ENCODE results near the gene COL9A3. TPM values are rescaled to one million over a fixed set of nuclear protein-coding genes. Genes with fewer than 3 reads are reported as not detected.

Gene COL9A3
- total and polyA plus RNA-seq, 2 donors, result 4.1 to 7.0 TPM

- 98% methylated on average over 32 of the region's 32 CpGs for WGBS
- DNase-seq (ENCODE audit: low read depth in 6 of 9, low spot score in 9 of 9), result no peak
- H3K36me3 ChIP-seq (ENCODE audit: control insufficient read depth in 2 of 2, insufficient read depth in 2 of 2, low read length in 1 of 2), result no peaks in the 10 kb centered on the region
- peaks cover 7 to 26% of the 10 kb centered on the region in 2 donors for H3K4me1 ChIP-seq (ENCODE audit: control insufficient read depth in 2 of 2, insufficient read depth in 2 of 2, low read length in 2 of 2)
- H3K4me3 ChIP-seq (ENCODE audit: low read length in 2 of 2), result no peak overlapping the region
- no peaks in the 10 kb centered on the region for H3K27me3 ChIP-seq (ENCODE audit: control insufficient read depth in 2 of 2, insufficient read depth in 1 of 2, low read length in 1 of 2)
- H3K9me3 ChIP-seq (ENCODE audit: control insufficient read depth in 2 of 2, insufficient read depth in 1 of 2, low read length in 1 of 2), result no peaks in the 10 kb centered on the region
- H3K27ac ChIP-seq (ENCODE audit: low read depth in 1 of 2, low read length in 1 of 2), result no peak overlapping the region
Measured at GRCh38 chr20:62829231-62830230, 12.7 kb downstream of the COL9A3 start.

DNA sequence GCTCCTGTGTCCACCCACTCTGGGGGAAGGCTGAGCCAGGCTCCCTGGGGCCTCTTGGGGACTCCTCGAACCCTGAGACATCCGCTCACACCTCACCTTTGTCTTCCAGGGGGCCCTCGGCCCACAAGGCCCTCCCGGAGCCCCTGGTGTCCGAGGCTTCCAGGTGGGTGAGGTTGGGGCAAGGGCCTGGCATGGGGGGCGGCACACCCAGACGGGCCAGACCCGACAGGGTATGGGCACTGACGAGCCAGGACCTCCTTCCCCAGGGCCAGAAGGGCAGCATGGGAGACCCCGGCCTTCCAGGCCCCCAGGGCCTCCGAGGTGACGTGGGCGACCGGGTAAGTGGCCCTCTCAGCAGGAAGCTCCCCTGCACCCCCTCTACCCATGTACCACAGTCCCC lies 13.4 kb downstream of the COL9A3 start:
- peaks cover 5 to 21% of the 10 kb centered on the region in 2 donors for H3K4me1 ChIP-seq (ENCODE audit: control insufficient read depth in 2 of 2, insufficient read depth in 2 of 2, low read length in 2 of 2)
- no peak overlapping the region for H3K27ac ChIP-seq (ENCODE audit: low read depth in 1 of 2, low read length in 1 of 2)
- H3K36me3 ChIP-seq (ENCODE audit: control insufficient read depth in 2 of 2, insufficient read depth in 2 of 2, low read length in 1 of 2), result no peaks in the 10 kb centered on the region
- no peaks in the 10 kb centered on the region for H3K9me3 ChIP-seq (ENCODE audit: control insufficient read depth in 2 of 2, insufficient read depth in 1 of 2, low read length in 1 of 2)
- DNase-seq (ENCODE audit: low read depth in 6 of 9, low spot score in 9 of 9), result no peak
- 97% methylated on average over 14 of the region's 14 CpGs for WGBS
- H3K4me3 ChIP-seq (ENCODE audit: low read length in 2 of 2), result no peak overlapping the region
- H3K27me3 ChIP-seq (ENCODE audit: control insufficient read depth in 2 of 2, insufficient read depth in 1 of 2, low read length in 1 of 2), result no peaks in the 10 kb centered on the region

- peaks cover 0 to 16% of the 10 kb centered on the region in 2 donors for H3K4me1 ChIP-seq (ENCODE audit: control insufficient read depth in 2 of 2, insufficient read depth in 2 of 2, low read length in 2 of 2)
- no peak for DNase-seq (ENCODE audit: low read depth in 6 of 9, low spot score in 9 of 9)
- peaks cover 0 to 2% of the 10 kb centered on the region in 2 donors for H3K27me3 ChIP-seq (ENCODE audit: control insufficient read depth in 2 of 2, insufficient read depth in 1 of 2, low read length in 1 of 2)
- no peaks in the 10 kb centered on the region for H3K9me3 ChIP-seq (ENCODE audit: control insufficient read depth in 2 of 2, insufficient read depth in 1 of 2, low read length in 1 of 2)
- H3K27ac ChIP-seq (ENCODE audit: low read depth in 1 of 2, low read length in 1 of 2), result no peak overlapping the region
- no peak overlapping the region for H3K4me3 ChIP-seq (ENCODE audit: low read length in 2 of 2)
- 98% methylated on average over 22 of the region's 22 CpGs for WGBS
- H3K36me3 ChIP-seq (ENCODE audit: control insufficient read depth in 2 of 2, insufficient read depth in 2 of 2, low read length in 1 of 2), result no peaks in the 10 kb centered on the region
Measured at GRCh38 chr20:62830821-62831220, 14.0 kb downstream of the COL9A3 start.

DNA sequence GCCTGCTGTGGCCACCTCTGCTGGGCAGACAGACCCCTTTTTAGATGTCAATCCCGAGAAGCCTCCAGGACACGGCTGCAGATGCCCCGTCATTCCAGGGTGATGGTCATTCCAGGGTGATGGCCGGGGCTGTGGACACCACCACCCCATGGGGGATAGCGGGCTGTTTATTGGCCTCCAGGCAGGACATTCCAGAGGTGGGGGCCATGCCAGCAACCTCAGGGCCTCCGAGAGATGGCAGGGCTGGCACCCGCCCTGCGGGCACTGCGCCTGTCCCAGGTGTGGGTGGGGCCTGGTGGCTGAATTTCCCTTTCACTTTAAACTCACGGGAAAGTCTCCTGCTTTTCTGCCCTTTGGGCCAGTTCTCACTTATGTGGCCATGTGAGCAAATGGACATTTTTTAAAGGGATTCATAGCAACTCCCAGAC lies 14.5 kb downstream of the COL9A3 start:
- H3K36me3 ChIP-seq (ENCODE audit: control insufficient read depth in 2 of 2, insufficient read depth in 2 of 2, low read length in 1 of 2), result no peaks in the 10 kb centered on the region
- H3K27me3 ChIP-seq (ENCODE audit: control insufficient read depth in 2 of 2, insufficient read depth in 1 of 2, low read length in 1 of 2), result peaks cover 0 to 7% of the 10 kb centered on the region in 2 donors
- H3K27ac ChIP-seq (ENCODE audit: low read depth in 1 of 2, low read length in 1 of 2), result no peak overlapping the region
- 99% methylated on average over 10 of the region's 10 CpGs for WGBS
- DNase-seq (ENCODE audit: low read depth in 6 of 9, low spot score in 9 of 9), result no peak
- no peaks in the 10 kb centered on the region for H3K9me3 ChIP-seq (ENCODE audit: control insufficient read depth in 2 of 2, insufficient read depth in 1 of 2, low read length in 1 of 2)
- peaks cover 0 to 20% of the 10 kb centered on the region in 2 donors for H3K4me1 ChIP-seq (ENCODE audit: control insufficient read depth in 2 of 2, insufficient read depth in 2 of 2, low read length in 2 of 2)
- no peak overlapping the region for H3K4me3 ChIP-seq (ENCODE audit: low read length in 2 of 2)

GRCh38 chr20:62831854-62832211 lies 15.0 kb downstream of the COL9A3 start:
- Histone ChIP-seq H3K27me3 (ENCODE audit: control insufficient read depth in 2 of 2, insufficient read depth in 1 of 2, low read length in 1 of 2) (peaks cover 0 to 11% of the 10 kb centered on the region in 2 donors), H3K27ac (ENCODE audit: low read depth in 1 of 2, low read length in 1 of 2) (no peak overlapping the region), H3K9me3 (ENCODE audit: control insufficient read depth in 2 of 2, insufficient read depth in 1 of 2, low read length in 1 of 2) (no peaks in the 10 kb centered on the region), H3K4me1 (ENCODE audit: control insufficient read depth in 2 of 2, insufficient read depth in 2 of 2, low read length in 2 of 2) (peaks cover 0 to 23% of the 10 kb centered on the region in 2 donors), H3K36me3 (ENCODE audit: control insufficient read depth in 2 of 2, insufficient read depth in 2 of 2, low read length in 1 of 2) (no peaks in the 10 kb centered on the region), H3K4me3 (ENCODE audit: low read length in 2 of 2) (no peak overlapping the region)
- WGBS, result 95% methylated on average over 10 of the region's 10 CpGs
- no peak for DNase-seq (ENCODE audit: low read depth in 6 of 9, low spot score in 9 of 9)

DNA sequence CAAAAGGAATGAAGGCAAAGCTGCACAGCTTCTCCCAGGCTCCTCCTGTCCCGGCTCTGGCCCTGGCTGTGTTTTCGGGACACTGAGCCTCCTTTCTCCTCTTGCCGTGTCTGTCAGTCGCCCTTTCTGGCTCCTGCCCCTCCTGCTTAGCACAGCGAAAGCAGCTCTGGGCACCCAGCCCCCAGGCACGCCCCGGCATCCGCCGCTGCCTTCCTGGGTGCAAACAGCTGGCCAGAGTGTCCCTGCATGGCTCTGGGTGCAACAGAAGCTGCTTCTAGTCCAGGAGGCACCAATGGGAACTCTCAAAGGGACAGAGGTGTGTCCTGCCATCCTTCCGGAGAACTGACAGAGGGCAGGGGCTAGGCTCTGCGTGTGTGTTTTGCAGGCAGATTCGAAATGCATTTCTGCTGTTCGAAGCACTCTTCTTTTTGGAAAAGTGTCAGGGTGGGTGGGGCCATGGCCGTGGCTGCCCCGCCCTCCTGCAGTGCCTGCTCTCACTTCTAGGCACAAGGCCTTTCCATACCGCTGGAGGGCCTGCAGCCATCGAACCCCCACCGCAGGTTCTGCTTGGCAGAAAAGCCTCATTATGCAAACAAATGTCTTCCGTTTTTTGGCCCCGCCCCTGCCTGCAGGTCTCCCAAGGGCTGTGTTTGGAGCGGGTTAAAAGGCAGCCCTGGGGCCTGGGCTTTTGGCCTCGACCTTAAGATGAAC lies 15.5 kb downstream of the COL9A3 start:
- DNase-seq (ENCODE audit: low read depth in 6 of 9, low spot score in 9 of 9), result peak in 3 of 9 donors; percentile 25 to 69 (median 28)

DNA sequence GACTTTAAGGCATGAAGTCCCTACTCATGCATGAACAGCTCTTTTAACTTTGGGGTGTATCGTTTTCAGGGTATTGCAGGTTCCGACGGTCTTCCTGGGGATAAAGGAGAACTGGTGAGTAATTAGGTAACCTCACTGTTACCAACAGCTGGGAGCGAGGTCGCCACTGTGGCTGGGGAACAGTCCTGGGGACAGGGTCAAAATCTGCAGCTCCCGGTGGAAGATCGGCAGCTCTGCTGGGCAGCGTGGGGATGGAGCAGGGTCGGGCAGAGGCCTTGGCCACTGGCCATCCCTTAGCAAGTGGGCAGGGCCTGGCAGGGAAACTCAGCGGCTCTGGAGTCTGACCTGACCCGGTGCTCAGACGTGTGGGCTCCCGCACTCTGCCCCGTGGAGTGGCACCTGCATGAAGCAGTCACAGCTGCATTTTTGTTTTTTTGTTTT lies 16.1 kb downstream of the COL9A3 start:
- 82% methylated on average over 14 of the region's 14 CpGs for WGBS
- Histone ChIP-seq H3K27ac (ENCODE audit: low read depth in 1 of 2, low read length in 1 of 2) (no peak overlapping the region), H3K9me3 (ENCODE audit: control insufficient read depth in 2 of 2, insufficient read depth in 1 of 2, low read length in 1 of 2) (no peaks in the 10 kb centered on the region), H3K4me1 (ENCODE audit: control insufficient read depth in 2 of 2, insufficient read depth in 2 of 2, low read length in 2 of 2) (peaks cover 0 to 23% of the 10 kb centered on the region in 2 donors), H3K27me3 (ENCODE audit: control insufficient read depth in 2 of 2, insufficient read depth in 1 of 2, low read length in 1 of 2) (peaks cover 0 to 11% of the 10 kb centered on the region in 2 donors), H3K4me3 (ENCODE audit: low read length in 2 of 2) (no peak overlapping the region), H3K36me3 (ENCODE audit: control insufficient read depth in 2 of 2, insufficient read depth in 2 of 2, low read length in 1 of 2) (no peaks in the 10 kb centered on the region)
- DNase-seq (ENCODE audit: low read depth in 6 of 9, low spot score in 9 of 9), result no peak

More for the DNA sequence above, 15.5 kb downstream of the COL9A3 start:
- Histone ChIP-seq H3K27ac (ENCODE audit: low read depth in 1 of 2, low read length in 1 of 2) (peak overlapping the region in 1 of 2 donors; percentile 20), H3K36me3 (ENCODE audit: control insufficient read depth in 2 of 2, insufficient read depth in 2 of 2, low read length in 1 of 2) (no peaks in the 10 kb centered on the region), H3K27me3 (ENCODE audit: control insufficient read depth in 2 of 2, insufficient read depth in 1 of 2, low read length in 1 of 2) (peaks cover 0 to 11% of the 10 kb centered on the region in 2 donors), H3K4me1 (ENCODE audit: control insufficient read depth in 2 of 2, insufficient read depth in 2 of 2, low read length in 2 of 2) (peaks cover 0 to 23% of the 10 kb centered on the region in 2 donors), H3K9me3 (ENCODE audit: control insufficient read depth in 2 of 2, insufficient read depth in 1 of 2, low read length in 1 of 2) (no peaks in the 10 kb centered on the region), H3K4me3 (ENCODE audit: low read length in 2 of 2) (no peak overlapping the region)
- whole genome bisulfite sequencing, result 59% methylated on average over 22 of the region's 22 CpGs

DNA sequence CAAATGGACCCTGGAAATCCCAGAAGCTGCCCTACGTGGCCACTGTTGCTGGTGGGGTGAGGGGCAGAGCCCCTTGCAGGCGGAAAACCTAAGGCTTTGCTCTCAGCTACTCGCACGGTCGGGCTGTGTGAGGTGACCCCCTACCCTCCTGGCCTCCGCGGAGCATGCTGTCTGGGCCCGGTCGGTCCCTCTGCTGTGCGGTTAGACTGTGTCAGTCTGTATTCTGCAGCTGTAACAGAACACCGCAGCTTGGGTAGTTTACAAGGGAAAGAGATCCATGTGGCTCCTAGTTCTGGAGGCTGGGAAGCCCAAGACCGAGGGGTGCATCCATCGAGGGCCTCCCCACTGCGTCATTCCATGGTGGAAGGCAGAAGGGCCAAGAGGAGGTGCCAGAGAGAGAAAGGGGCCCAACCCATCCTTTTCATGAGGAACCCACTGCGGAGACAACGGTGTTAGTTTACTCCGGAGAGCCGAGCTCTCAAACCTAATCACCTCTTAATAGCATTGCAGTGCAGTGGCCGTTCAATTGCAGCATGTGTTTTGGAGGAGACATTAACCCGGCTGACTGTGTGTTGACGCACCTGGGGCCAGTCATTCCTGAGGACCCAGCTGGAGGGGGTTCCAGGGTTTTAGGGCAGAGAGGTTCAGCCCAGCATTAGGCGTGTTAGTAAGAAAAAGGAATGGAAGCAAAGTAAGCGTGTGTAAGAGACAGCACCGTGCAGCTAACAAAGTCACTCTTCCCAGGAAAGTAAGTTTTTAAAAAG lies 18.3 kb downstream of the COL9A3 start:
- WGBS, result 96% methylated on average over 24 of the region's 24 CpGs
- no peak overlapping the region for H3K4me3 ChIP-seq (ENCODE audit: low read length in 2 of 2)
- H3K27me3 ChIP-seq (ENCODE audit: control insufficient read depth in 2 of 2, insufficient read depth in 1 of 2, low read length in 1 of 2), result peaks cover 0 to 11% of the 10 kb centered on the region in 2 donors
- no peaks in the 10 kb centered on the region for H3K9me3 ChIP-seq (ENCODE audit: control insufficient read depth in 2 of 2, insufficient read depth in 1 of 2, low read length in 1 of 2)
- no peaks in the 10 kb centered on the region for H3K36me3 ChIP-seq (ENCODE audit: control insufficient read depth in 2 of 2, insufficient read depth in 2 of 2, low read length in 1 of 2)
- H3K27ac ChIP-seq (ENCODE audit: low read depth in 1 of 2, low read length in 1 of 2), result no peak overlapping the region
- DNase-seq (ENCODE audit: low read depth in 6 of 9, low spot score in 9 of 9), result no peak
- peaks cover 0 to 23% of the 10 kb centered on the region in 2 donors for H3K4me1 ChIP-seq (ENCODE audit: control insufficient read depth in 2 of 2, insufficient read depth in 2 of 2, low read length in 2 of 2)
